NCI-H2196 treated with DMSO at 0.1 percent for 48 hours (cell line): ENCODE measurements around the gene CNTN4.
"Not testable (repeated sequence)": the region's sequence is repeated elsewhere in the genome, so short reads cannot be mapped to it uniquely, and the experiment has no call there.

ENCODE experiments used
- DNase-seq: peaks from one replicate; lab custom pipeline; 2025; ENCODE audit not compliant: unreplicated experiment; lab: John Stamatoyannopoulos, UW

CNTN4 gene

GRCh38 chr3:2098398-2099027 lies at the start of gene CNTN4:
CNTN4 (plus strand) TSS chr3:2098866.
- DNase-seq, result no peak

- no peak for DNase-seq
Measured at GRCh38 chr3:2061360-2061759, 37.3 kb upstream of the CNTN4 start.

- DNase-seq, result no peak
Measured at GRCh38 chr3:2071531-2071930, 27.1 kb upstream of the CNTN4 start.

GRCh38 chr3:2078821-2079220 lies 19.8 kb upstream of the CNTN4 start:
- no peak for DNase-seq

- no peak for DNase-seq
Measured at GRCh38 chr3:2082871-2083480, 15.7 kb upstream of the CNTN4 start.

- not testable (repeated sequence) for DNase-seq
Measured at GRCh38 chr3:2083558-2083957, 15.1 kb upstream of the CNTN4 start.

- no peak for DNase-seq
Measured at GRCh38 chr3:2090095-2090911, 8.4 kb upstream of the CNTN4 start.

- DNase-seq, result no peak
Measured at GRCh38 chr3:2092758-2093157, 5.9 kb upstream of the CNTN4 start.

- no peak for DNase-seq
Measured at GRCh38 chr3:2094941-2095340, 3.7 kb upstream of the CNTN4 start.

GRCh38 chr3:2096216-2096615 lies 2.5 kb upstream of the CNTN4 start:
- no peak for DNase-seq

- DNase-seq, result no peak
Measured at GRCh38 chr3:2097641-2098191, 950 bp upstream of the CNTN4 start.

GRCh38 chr3:2099028-2099671 lies 484 bp downstream of the CNTN4 start:
- no peak for DNase-seq

GRCh38 chr3:2099779-2100191 lies 1.1 kb downstream of the CNTN4 start:
- DNase-seq, result no peak

GRCh38 chr3:2106438-2106837 lies 7.8 kb downstream of the CNTN4 start:
- no peak for DNase-seq

GRCh38 chr3:2110597-2111117 lies 12.0 kb downstream of the CNTN4 start:
- no peak for DNase-seq

- no peak for DNase-seq
Measured at GRCh38 chr3:2114617-2115275, 16.1 kb downstream of the CNTN4 start.

- DNase-seq, result no peak
Measured at GRCh38 chr3:2130726-2131125, 32.1 kb downstream of the CNTN4 start.

- DNase-seq, result no peak
Measured at GRCh38 chr3:2133146-2133545, 34.5 kb downstream of the CNTN4 start.

GRCh38 chr3:2137651-2138050 lies 39.0 kb downstream of the CNTN4 start:
- no peak for DNase-seq

- no peak for DNase-seq
Measured at GRCh38 chr3:2141482-2141881, 42.8 kb downstream of the CNTN4 start.
